NCI-H1417 treated with DMSO at 0.1 percent for 48 hours (cell line): ENCODE results near the gene KIF2C.
"Not testable (repeated sequence)": the region's sequence is repeated elsewhere in the genome, so short reads cannot be mapped to it uniquely, and the experiment has no call there.

ENCODE experiments used
- DNase-seq: peaks from one replicate; lab custom pipeline; 2025; lab: John Stamatoyannopoulos, UW

KIF2C gene

GRCh38 chr1:44798481-44799365, 59.1 kb downstream of the KIF2C start:
- peak; percentile 25 for DNase-seq

- peak; percentile 90 for DNase-seq
Observed at GRCh38 chr1:44799770-44800584, 60.3 kb downstream of the KIF2C start, which contains the start of gene PLK3. PLK3 (plus strand) TSS chr1:44800377; CDS start chr1:44800464, 87 bp downstream.

GRCh38 chr1:44801491-44802305, 62.1 kb downstream of the KIF2C start:
- DNase-seq = no peak

GRCh38 chr1:44802306-44803061, 62.8 kb downstream of the KIF2C start:
- no peak for DNase-seq

- DNase-seq = no peak
Observed at GRCh38 chr1:44803062-44803311, 63.4 kb downstream of the KIF2C start.

- no peak for DNase-seq
Observed at GRCh38 chr1:44803312-44804095, 63.9 kb downstream of the KIF2C start.

GRCh38 chr1:44805311-44806024, 65.8 kb downstream of the KIF2C start:
- no peak for DNase-seq

- no peak for DNase-seq
Observed at GRCh38 chr1:44806025-44806703, 66.5 kb downstream of the KIF2C start.

- no peak for DNase-seq
Observed at GRCh38 chr1:44806704-44807363, 67.2 kb downstream of the KIF2C start, which contains the start of gene DYNLT4. DYNLT4 (minus strand) TSS chr1:44807351; CDS start chr1:44806668, 683 bp downstream.

GRCh38 chr1:44807364-44808062, 67.9 kb downstream of the KIF2C start:
- DNase-seq = peak; percentile 28

- no peak for DNase-seq
Observed at GRCh38 chr1:44808063-44808937, 68.7 kb downstream of the KIF2C start, which contains the start of gene BTBD19. BTBD19 (plus strand) TSS chr1:44808523; CDS start chr1:44808821, 298 bp downstream.

- DNase-seq = no peak
Observed at GRCh38 chr1:44808938-44809917, 69.6 kb downstream of the KIF2C start.

- no peak for DNase-seq
Observed at GRCh38 chr1:44810101-44810761, 70.6 kb downstream of the KIF2C start.

GRCh38 chr1:44810762-44811105, 71.1 kb downstream of the KIF2C start:
- DNase-seq = not testable (repeated sequence)

- DNase-seq = no peak
Observed at GRCh38 chr1:44811234-44811633, 71.6 kb downstream of the KIF2C start.
